ENCODE results near the gene PLPPR1.

The PLPPR1 gene

DNA sequence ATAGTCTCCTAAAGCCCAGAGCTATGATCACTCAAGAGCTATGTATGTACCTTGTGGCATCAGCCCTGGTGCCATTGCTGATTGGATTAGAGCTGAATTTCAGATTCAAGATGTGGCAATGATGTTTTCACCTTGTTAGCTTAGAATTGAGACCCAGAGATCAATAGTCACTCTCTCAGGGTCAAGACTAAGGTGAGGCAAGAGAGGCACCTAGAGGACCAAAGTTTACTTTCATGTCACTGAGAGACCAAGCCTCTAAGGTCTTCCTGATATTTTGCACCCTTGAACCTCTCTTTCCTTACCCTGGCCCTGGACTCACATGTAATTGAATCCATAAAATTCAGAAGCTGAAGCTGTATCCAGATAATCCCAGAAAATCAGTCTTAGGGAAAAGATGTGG is 313.4 kb downstream of the PLPPR1 start:
- no peak for ATAC-seq
- no peak for TF ChIP-seq BACH2 (CRISPR knock-in tag; IDR thresholded peaks at IDR 0.05; ENCODE audit: borderline replicate concordance)
- no peak for TF ChIP-seq PATZ1 (CRISPR knock-in tag; IDR thresholded peaks at IDR 0.05; ENCODE audit: borderline replicate concordance)
- no peak for TF ChIP-seq RARB (CRISPR knock-in tag; IDR thresholded peaks at IDR 0.05)
- no peak for TF ChIP-seq TSHZ2 (CRISPR knock-in tag; IDR thresholded peaks at IDR 0.05)
- no peak for TF ChIP-seq GLIS3 (CRISPR knock-in tag; IDR thresholded peaks at IDR 0.05)
- TF ChIP-seq ZNF8 (CRISPR knock-in tag; IDR thresholded peaks at IDR 0.05) = no peak
- TF ChIP-seq ZC3H10 (CRISPR knock-in tag; IDR thresholded peaks at IDR 0.05) = no peak
- no peak for TF ChIP-seq ZFP3 (CRISPR knock-in tag; IDR thresholded peaks at IDR 0.05)
- TF ChIP-seq ARNTL (CRISPR knock-in tag; IDR thresholded peaks at IDR 0.05; ENCODE audit: borderline replicate concordance, low read depth) = no peak
- TF ChIP-seq, protein P1, sequence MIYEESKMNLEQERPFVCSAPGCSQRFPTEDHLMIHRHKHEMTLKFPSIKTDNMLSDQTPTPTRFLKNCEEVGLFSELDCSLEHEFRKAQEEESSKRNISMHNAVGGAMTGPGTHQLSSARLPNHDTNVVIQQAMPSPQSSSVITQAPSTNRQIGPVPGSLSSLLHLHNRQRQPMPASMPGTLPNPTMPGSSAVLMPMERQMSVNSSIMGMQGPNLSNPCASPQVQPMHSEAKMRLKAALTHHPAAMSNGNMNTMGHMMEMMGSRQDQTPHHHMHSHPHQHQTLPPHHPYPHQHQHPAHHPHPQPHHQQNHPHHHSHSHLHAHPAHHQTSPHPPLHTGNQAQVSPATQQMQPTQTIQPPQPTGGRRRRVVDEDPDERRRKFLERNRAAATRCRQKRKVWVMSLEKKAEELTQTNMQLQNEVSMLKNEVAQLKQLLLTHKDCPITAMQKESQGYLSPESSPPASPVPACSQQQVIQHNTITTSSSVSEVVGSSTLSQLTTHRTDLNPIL (CRISPR knock-in tag; IDR thresholded peaks at IDR 0.05; ENCODE audit: low read depth) = no peak
- no peak for TF ChIP-seq TCF4 (CRISPR knock-in tag; IDR thresholded peaks at IDR 0.05; ENCODE audit: borderline replicate concordance)
- no peak for TF ChIP-seq CSRNP3 (CRISPR knock-in tag; IDR thresholded peaks at IDR 0.05)
- no peak for TF ChIP-seq ZFP30 (CRISPR knock-in tag; IDR thresholded peaks at IDR 0.05)
- TF ChIP-seq ISL1 (CRISPR knock-in tag; IDR thresholded peaks at IDR 0.05) = no peak
- no peak for TF ChIP-seq ZNF565 (CRISPR knock-in tag; conservative IDR thresholded peaks at IDR 0.05; ENCODE audit: low read depth)
- no peak for TF ChIP-seq OSR1 (CRISPR knock-in tag; IDR thresholded peaks at IDR 0.05)

DNA sequence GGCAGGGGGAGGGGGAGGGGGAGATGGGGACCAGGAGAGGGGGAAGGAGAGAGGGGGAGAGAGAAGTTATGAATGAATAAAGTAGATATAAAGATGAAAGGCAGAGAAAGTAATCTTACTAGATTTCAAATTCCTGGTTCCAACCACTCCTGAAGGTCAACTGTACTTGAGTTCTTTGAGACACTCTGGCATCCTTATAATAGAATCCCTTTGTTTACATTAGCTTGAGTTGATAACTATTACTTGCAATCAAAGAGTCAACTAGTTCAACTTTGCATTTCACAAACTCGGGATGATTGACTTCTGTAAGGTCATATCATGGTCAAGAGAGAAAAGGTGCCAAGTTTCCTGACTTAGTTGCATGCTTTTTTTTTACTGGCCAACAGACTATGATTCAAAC is 314.1 kb downstream of the PLPPR1 start:
- ATAC-seq = no peak
- TF ChIP-seq, protein P2, sequence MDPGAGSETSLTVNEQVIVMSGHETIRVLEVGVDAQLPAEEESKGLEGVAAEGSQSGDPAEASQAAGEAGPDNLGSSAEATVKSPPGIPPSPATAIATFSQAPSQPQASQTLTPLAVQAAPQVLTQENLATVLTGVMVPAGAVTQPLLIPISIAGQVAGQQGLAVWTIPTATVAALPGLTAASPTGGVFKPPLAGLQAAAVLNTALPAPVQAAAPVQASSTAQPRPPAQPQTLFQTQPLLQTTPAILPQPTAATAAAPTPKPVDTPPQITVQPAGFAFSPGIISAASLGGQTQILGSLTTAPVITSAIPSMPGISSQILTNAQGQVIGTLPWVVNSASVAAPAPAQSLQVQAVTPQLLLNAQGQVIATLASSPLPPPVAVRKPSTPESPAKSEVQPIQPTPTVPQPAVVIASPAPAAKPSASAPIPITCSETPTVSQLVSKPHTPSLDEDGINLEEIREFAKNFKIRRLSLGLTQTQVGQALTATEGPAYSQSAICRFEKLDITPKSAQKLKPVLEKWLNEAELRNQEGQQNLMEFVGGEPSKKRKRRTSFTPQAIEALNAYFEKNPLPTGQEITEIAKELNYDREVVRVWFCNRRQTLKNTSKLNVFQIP (CRISPR knock-in tag; IDR thresholded peaks at IDR 0.05; ENCODE audit: borderline replicate concordance, low read depth) = no peak
- TF ChIP-seq GLIS3 (CRISPR knock-in tag; IDR thresholded peaks at IDR 0.05) (no peak), ZFP30 (CRISPR knock-in tag; IDR thresholded peaks at IDR 0.05) (no peak), ZNF70 (CRISPR knock-in tag; IDR thresholded peaks at IDR 0.05) (no peak), TSHZ2 (CRISPR knock-in tag; IDR thresholded peaks at IDR 0.05) (no peak), ISL1 (CRISPR knock-in tag; IDR thresholded peaks at IDR 0.05) (no peak), OSR1 (CRISPR knock-in tag; IDR thresholded peaks at IDR 0.05) (no peak), TCF4 (CRISPR knock-in tag; IDR thresholded peaks at IDR 0.05; ENCODE audit: borderline replicate concordance) (no peak), ARNTL (CRISPR knock-in tag; IDR thresholded peaks at IDR 0.05; ENCODE audit: borderline replicate concordance, low read depth) (no peak), CSDC2 (CRISPR knock-in tag; IDR thresholded peaks at IDR 0.05) (no peak), ZNF565 (CRISPR knock-in tag; conservative IDR thresholded peaks at IDR 0.05; ENCODE audit: low read depth) (no peak), RARB (CRISPR knock-in tag; IDR thresholded peaks at IDR 0.05) (no peak), CSRNP3 (CRISPR knock-in tag; IDR thresholded peaks at IDR 0.05) (no peak), SNAI2 (CRISPR knock-in tag; IDR thresholded peaks at IDR 0.05) (no peak), ESRRG (CRISPR knock-in tag; IDR thresholded peaks at IDR 0.05) (no peak), ZFP3 (CRISPR knock-in tag; IDR thresholded peaks at IDR 0.05) (no peak), BACH2 (CRISPR knock-in tag; IDR thresholded peaks at IDR 0.05; ENCODE audit: borderline replicate concordance) (no peak), TOX (CRISPR knock-in tag; IDR thresholded peaks at IDR 0.05; ENCODE audit: borderline replicate concordance) (no peak)
- TF ChIP-seq, protein P1 (CRISPR knock-in tag; IDR thresholded peaks at IDR 0.05; ENCODE audit: low read depth) = no peak
